SK-N-SH (cell line): ENCODE data around the gene RNLS. TPM values are rescaled to one million over a fixed set of nuclear protein-coding genes. Genes with fewer than 3 reads are reported as not detected.

ENCODE experiments used
- CTCF ChIA-PET: fragments of 300-600, 350-600 bp; formaldehyde crosslinking; extraction: SDS; loops from one replicate; lab custom pipeline; 2021; lab: Yijun Ruan, JAX
- POLR2A ChIA-PET: fragments of 350-600 bp; sonication (Branson Sonifier 250); formaldehyde crosslinking; extraction: SDS; loops from one replicate; lab custom pipeline; 2020; ENCODE audit warnings: antibody characterized with exemption, inconsistent platforms; lab: Yijun Ruan, JAX
- DNase-seq: peaks from one replicate; pipeline ENCODE4 v3.0.0; 2012
- H2AFZ ChIP-seq: fragments of 200-600 bp; sonication (generic); 2 replicates; pipeline ENCODE4 v1.8.1; 2016; ENCODE audit warnings: antibody characterized with exemption, mild to moderate bottlenecking, low read depth
- H3F3A ChIP-seq: fragments of 200-600 bp; sonication (generic); replicated peaks from 2 replicates; pipeline ENCODE3; 2016; ENCODE audit warnings: antibody characterized with exemption, mild to moderate bottlenecking; ENCODE audit not compliant: insufficient read depth
- H3K27ac ChIP-seq, 2 experiments: fragments of 200-500 bp in 1 of 2; fragments of 200-600 bp in 1 of 2; sonication (Bioruptor generic) in 1 of 2; sonication (generic), shearing (Covaris generic) in 1 of 2; 2 replicates each; pipeline versions ENCODE4 v1.5.1 to v1.6.1; 2014 to 2016; ENCODE audit warnings: low read depth in 2 of 2, inconsistent platforms in 1 of 2, low read length in 1 of 2, mild to moderate bottlenecking in 1 of 2, mixed read lengths in 1 of 2
- H3K27me3 ChIP-seq: fragments of 200-600 bp; sonication (generic), shearing (Covaris generic); 2 replicates; pipeline ENCODE4 v1.6.1; 2016; ENCODE audit warnings: mixed run types; ENCODE audit not compliant: insufficient read depth
- H3K36me3 ChIP-seq, 2 experiments: fragments of 200-500 bp in 1 of 2; fragments of 200-600 bp in 1 of 2; sonication (Bioruptor generic) in 1 of 2; sonication (generic) in 1 of 2; replicated peaks in 1 of 2; 2 replicates each; pipeline versions ENCODE3 to v1.5.1; 2014 to 2016; ENCODE audit warnings: low read length in 1 of 2, mild to moderate bottlenecking in 1 of 2; ENCODE audit not compliant: insufficient read depth in 2 of 2, control insufficient read depth in 1 of 2
- H3K4me1 ChIP-seq, 2 experiments: fragments of 200-500 bp in 1 of 2; fragments of 200-600 bp in 1 of 2; sonication (Bioruptor generic) in 1 of 2; sonication (generic), shearing (Covaris generic) in 1 of 2; 2 replicates each; pipeline versions ENCODE4 v1.5.1 to v1.6.1; 2014 to 2016; ENCODE audit warnings: low read depth in 1 of 2, low read length in 1 of 2, mixed run types in 1 of 2; ENCODE audit not compliant: insufficient read depth in 2 of 2, control insufficient read depth in 1 of 2
- H3K4me2 ChIP-seq: fragments of 200-600 bp; sonication (generic), shearing (Covaris generic); 2 replicates; pipeline ENCODE4 v1.6.1; 2017; ENCODE audit warnings: mixed run types
- H3K4me3 ChIP-seq, 2 experiments: fragments of 200-500 bp in 1 of 2; fragments of 200-600 bp in 1 of 2; sonication (Bioruptor generic) in 1 of 2; sonication (generic), shearing (Covaris generic) in 1 of 2; 2 replicates each; pipeline versions ENCODE4 v1.5.1 to v1.8.1; 2014 to 2016; ENCODE audit warnings: low read depth in 2 of 2, inconsistent platforms in 1 of 2, low read length in 1 of 2, mild to moderate bottlenecking in 1 of 2, mixed read lengths in 1 of 2, moderate library complexity in 1 of 2
- H3K79me2 ChIP-seq: fragments of 200-600 bp; sonication (generic); 2 replicates; pipeline ENCODE4 v1.8.1; 2017; ENCODE audit warnings: mild to moderate bottlenecking; ENCODE audit not compliant: insufficient read depth
- H3K9ac ChIP-seq: fragments of 200-600 bp; sonication (generic); 2 replicates; pipeline ENCODE4 v1.6.1; 2017; ENCODE audit warnings: mixed run types
- H3K9me2 ChIP-seq: fragments of 200-600 bp; sonication (generic); 2 replicates; pipeline ENCODE4 v1.6.1; 2017; ENCODE audit warnings: mixed run types
- H3K9me3 ChIP-seq: fragments of 200-600 bp; sonication (generic); 2 replicates; pipeline ENCODE4 v1.6.1; 2017; ENCODE audit warnings: mixed run types, mild to moderate bottlenecking, moderate library complexity
- H4K20me1 ChIP-seq: fragments of 200-600 bp; sonication (generic); 2 replicates; pipeline ENCODE4 v1.6.1; 2017; ENCODE audit warnings: mild to moderate bottlenecking, mixed run types; ENCODE audit not compliant: insufficient read depth
- ELF1 ChIP-seq: IDR thresholded peaks from 2 replicates; pipeline ENCODE4 v1.4.0; 2012
- EZH2phosphoT487 ChIP-seq: fragments of 200-600 bp; sonication (generic); IDR thresholded peaks from 2 replicates; pipeline ENCODE4 v1.6.1; 2017; ENCODE audit warnings: low read depth, mixed run types, mild to moderate bottlenecking, antibody characterized with exemption, moderate library complexity, borderline replicate concordance
- FOSL2 ChIP-seq: IDR thresholded peaks from 2 replicates; pipeline ENCODE4 v1.4.0; 2012; ENCODE audit warnings: low read depth, mild to moderate bottlenecking, moderate library complexity, borderline replicate concordance
- GABPA ChIP-seq: IDR thresholded peaks from 2 replicates; pipeline ENCODE4 v1.4.0; 2012; ENCODE audit warnings: low read depth, mild to moderate bottlenecking
- GATA2 ChIP-seq: sonication (generic); formaldehyde crosslinking; IDR thresholded peaks from 2 replicates; pipeline ENCODE4 v1.5.0; 2020; ENCODE audit warnings: mild to moderate bottlenecking, missing genetic modification reagents
- NFIC ChIP-seq: IDR thresholded peaks from 2 replicates; pipeline ENCODE4 v1.4.0; 2012; ENCODE audit warnings: borderline replicate concordance
- POLR2AphosphoS5 ChIP-seq: IDR thresholded peaks from 2 replicates; pipeline ENCODE4 v1.6.1; 2012; ENCODE audit warnings: low read depth, low read length
- RAD21 ChIP-seq: IDR thresholded peaks from 2 replicates; pipeline ENCODE4 v1.6.1; 2012; ENCODE audit warnings: mild to moderate bottlenecking, low read length
- RCOR1 ChIP-seq: fragments of 150-350 bp; IDR thresholded peaks from 2 replicates; pipeline ENCODE4 v1.6.1; 2017; ENCODE audit warnings: antibody characterized with exemption, low read length
- RFX5 ChIP-seq: IDR thresholded peaks from 2 replicates; pipeline ENCODE4 v1.6.1; 2012; ENCODE audit warnings: mild to moderate bottlenecking, improper control_type of control experiment, low read length
- SIN3A ChIP-seq: IDR thresholded peaks from 2 replicates; pipeline ENCODE4 v1.6.1; 2012; ENCODE audit warnings: low read depth, mild to moderate bottlenecking, low read length, moderate library complexity, borderline replicate concordance
- SMC3 ChIP-seq: IDR thresholded peaks from 2 replicates; pipeline ENCODE4 v1.6.1; 2012; ENCODE audit warnings: low read depth, low read length, improper control_type of control experiment
- WGBS: methylation state at CpG from one replicate; pipeline ENCODE4 v1.1.6; 2017; ENCODE audit warnings: low lambda C conversion rate; 5-methylcytosine and 5-hydroxymethylcytosine counted together
- polyA plus RNA-seq, 3 experiments: library from polyadenylated mRNA; depleted of rRNA; stranded (reverse); fragments of >200 nt; gene quantifications; 2 replicates each; pipeline ENCODE4 v1.2.3, GENCODE V29; 2012
- TF ChIP-seq, protein P1 (sequence below): fragments of 150-350 bp; IDR thresholded peaks from 2 replicates; pipeline ENCODE4 v1.6.1; 2016; ENCODE audit warnings: mild to moderate bottlenecking, low read depth, low read length
- TF ChIP-seq, protein P2 (sequence below): fragments of 150-350 bp; IDR thresholded peaks from 2 replicates; pipeline ENCODE4 v1.6.1; 2017; ENCODE audit warnings: antibody characterized with exemption, low read length, low read depth, borderline replicate concordance

Gene RNLS
- polyA plus RNA-seq, 1 of the 3 experiments (the other 2 are of a cell fraction): not detected

DNA sequence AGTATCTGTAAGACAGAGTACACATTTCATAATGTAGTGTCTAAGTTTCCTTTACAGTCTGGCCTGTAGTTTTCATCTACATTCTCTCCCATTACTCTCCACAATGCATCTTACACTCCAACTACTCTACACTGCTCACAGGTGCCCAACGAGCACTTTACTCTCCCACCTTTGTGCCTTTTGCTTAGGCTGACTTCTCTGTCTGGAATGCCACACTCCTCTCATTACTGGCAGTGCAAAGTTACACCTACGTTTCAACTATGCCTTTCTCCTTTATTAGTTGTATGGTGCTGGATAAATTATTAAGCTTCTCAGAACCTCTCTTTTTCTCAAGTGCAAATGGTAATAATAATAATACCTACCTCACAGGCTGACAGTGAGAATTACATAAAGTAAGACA lies 70.5 kb downstream of the RNLS start:
- ChIA-PET POLR2A (no interaction called here), CTCF (no interaction called here)
- H3K9ac ChIP-seq: no peak overlapping the region
- H2AFZ ChIP-seq: no peak overlapping the region
- no peak overlapping the region for H3K4me3 ChIP-seq
- H3F3A ChIP-seq: no peaks in the 10 kb centered on the region
- H3K4me2 ChIP-seq: no peak overlapping the region
- no peaks in the 10 kb centered on the region for H3K9me3 ChIP-seq
- 64% methylated on average over 2 of the region's 2 CpGs for WGBS
- no peak for DNase-seq
- no peaks in the 10 kb centered on the region for H3K36me3 ChIP-seq
- H3K27me3 ChIP-seq: no peaks in the 10 kb centered on the region
- H3K27ac ChIP-seq: no peak overlapping the region
- H3K9me2 ChIP-seq: no peaks in the 10 kb centered on the region
- H3K4me1 ChIP-seq: no peaks in the 10 kb centered on the region; a peak in 1 of 4 replicates
- no peaks in the 10 kb centered on the region for H4K20me1 ChIP-seq
- no peaks in the 10 kb centered on the region for H3K79me2 ChIP-seq
- TF ChIP-seq POLR2AphosphoS5: no peak
- TF ChIP-seq, all 33 proteins: peak for 0

DNA sequence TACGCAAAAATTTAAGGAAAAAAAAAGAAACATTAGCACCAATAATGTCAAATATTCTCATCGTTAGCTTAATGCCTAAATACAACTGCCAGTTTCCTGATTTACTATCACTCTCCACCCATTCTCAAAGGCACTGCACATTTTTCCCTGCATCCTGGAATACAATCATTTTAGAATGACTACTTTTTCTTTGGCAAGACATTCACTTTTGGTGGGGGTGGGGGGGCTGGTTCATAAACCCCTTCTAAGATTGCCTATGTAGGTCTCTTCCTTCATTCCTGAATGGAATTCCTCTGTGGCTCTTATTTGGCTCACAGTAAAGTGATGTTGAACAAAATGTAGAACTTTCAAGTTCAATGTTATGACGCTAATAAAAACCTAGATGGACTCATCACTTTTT lies 74.3 kb downstream of the RNLS start:
- H2AFZ ChIP-seq: no peak overlapping the region
- H3K4me3 ChIP-seq: no peak overlapping the region
- no peaks in the 10 kb centered on the region for H3K36me3 ChIP-seq
- H3K27me3 ChIP-seq: no peaks in the 10 kb centered on the region
- no peak for TF ChIP-seq ELF1
- TF ChIP-seq, all 33 proteins: peak for 0
- ChIA-PET POLR2A (no interaction called here), CTCF (interaction anchor here (1.0 kb wide), 1 partner anchor 44 kb away, joined by 3 read pairs; no protein-coding TSS in a partner anchor)
- Histone ChIP-seq H3K4me2 (no peak overlapping the region), H4K20me1 (no peaks in the 10 kb centered on the region), H3K9me3 (no peaks in the 10 kb centered on the region), H3K9me2 (no peaks in the 10 kb centered on the region), H3K4me1 (no peaks in the 10 kb centered on the region; a peak in 1 of 4 replicates), H3F3A (no peaks in the 10 kb centered on the region), H3K9ac (no peak overlapping the region), H3K27ac (no peak overlapping the region), H3K79me2 (no peaks in the 10 kb centered on the region)
- DNase-seq: no peak
- 85% methylated on average over 3 of the region's 3 CpGs for WGBS

DNA sequence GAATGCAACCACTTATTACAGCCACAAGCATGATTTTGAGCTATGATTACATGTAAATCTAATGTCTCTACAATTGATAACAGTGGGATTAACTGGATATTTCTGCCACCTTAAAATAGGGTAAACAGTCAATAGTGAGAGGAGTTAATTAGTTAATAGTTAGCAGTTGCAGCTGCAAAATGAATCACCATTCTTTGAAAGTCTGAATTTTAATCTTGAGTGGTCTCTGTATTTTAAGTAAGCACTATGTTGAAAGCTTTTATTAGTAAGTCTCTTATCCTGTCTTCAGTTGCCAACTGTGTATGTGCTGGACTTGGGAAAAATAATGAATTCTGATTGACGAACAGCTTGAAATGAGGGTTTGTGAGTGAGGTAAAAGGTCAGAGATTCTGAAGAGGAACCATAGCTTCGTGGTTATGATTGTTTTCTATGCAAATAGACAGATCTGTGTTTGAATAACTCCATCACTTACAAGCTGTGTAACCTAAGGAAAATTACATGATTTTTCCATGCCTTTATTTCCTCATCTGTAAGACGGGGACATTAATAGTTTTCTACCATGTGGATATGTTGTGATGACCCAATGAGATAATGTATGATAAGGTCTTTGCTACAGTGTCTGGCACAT lies 75.2 kb downstream of the RNLS start:
- H3K36me3 ChIP-seq: no peaks in the 10 kb centered on the region
- no peak overlapping the region for H3K4me3 ChIP-seq
- no peak for TF ChIP-seq RCOR1
- TF ChIP-seq FOSL2: no peak
- TF ChIP-seq SIN3A: no peak
- TF ChIP-seq SMC3: no peak
- TF ChIP-seq RFX5: no peak
- TF ChIP-seq, protein P1, sequence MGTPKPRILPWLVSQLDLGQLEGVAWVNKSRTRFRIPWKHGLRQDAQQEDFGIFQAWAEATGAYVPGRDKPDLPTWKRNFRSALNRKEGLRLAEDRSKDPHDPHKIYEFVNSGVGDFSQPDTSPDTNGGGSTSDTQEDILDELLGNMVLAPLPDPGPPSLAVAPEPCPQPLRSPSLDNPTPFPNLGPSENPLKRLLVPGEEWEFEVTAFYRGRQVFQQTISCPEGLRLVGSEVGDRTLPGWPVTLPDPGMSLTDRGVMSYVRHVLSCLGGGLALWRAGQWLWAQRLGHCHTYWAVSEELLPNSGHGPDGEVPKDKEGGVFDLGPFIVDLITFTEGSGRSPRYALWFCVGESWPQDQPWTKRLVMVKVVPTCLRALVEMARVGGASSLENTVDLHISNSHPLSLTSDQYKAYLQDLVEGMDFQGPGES: no peak
- no peak for TF ChIP-seq ELF1
- no peak for TF ChIP-seq GABPA
- TF ChIP-seq GATA2 (CRISPR knock-in tag): no peak
- TF ChIP-seq RAD21: no peak
- TF ChIP-seq NFIC: no peak
- no peak for TF ChIP-seq EZH2phosphoT487
- TF ChIP-seq, protein P2, sequence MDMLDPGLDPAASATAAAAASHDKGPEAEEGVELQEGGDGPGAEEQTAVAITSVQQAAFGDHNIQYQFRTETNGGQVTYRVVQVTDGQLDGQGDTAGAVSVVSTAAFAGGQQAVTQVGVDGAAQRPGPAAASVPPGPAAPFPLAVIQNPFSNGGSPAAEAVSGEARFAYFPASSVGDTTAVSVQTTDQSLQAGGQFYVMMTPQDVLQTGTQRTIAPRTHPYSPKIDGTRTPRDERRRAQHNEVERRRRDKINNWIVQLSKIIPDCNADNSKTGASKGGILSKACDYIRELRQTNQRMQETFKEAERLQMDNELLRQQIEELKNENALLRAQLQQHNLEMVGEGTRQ: no peak
- DNase-seq: no peak
- H3K79me2 ChIP-seq: no peaks in the 10 kb centered on the region
- H3F3A ChIP-seq: no peaks in the 10 kb centered on the region
- no peak overlapping the region for H2AFZ ChIP-seq
- no peak overlapping the region for H3K27ac ChIP-seq
- WGBS: 66% methylated on average over 3 of the region's 3 CpGs
- no peaks in the 10 kb centered on the region for H4K20me1 ChIP-seq
- no peaks in the 10 kb centered on the region for H3K9me2 ChIP-seq
- no peaks in the 10 kb centered on the region; a peak in 1 of 4 replicates for H3K4me1 ChIP-seq
- no peaks in the 10 kb centered on the region for H3K9me3 ChIP-seq
- H3K27me3 ChIP-seq: no peaks in the 10 kb centered on the region
- ChIA-PET CTCF (interaction anchor here (0.8 to 1.2 kb wide), 5 partner anchors 11 to 130 kb away, joined by 3 read pairs; no protein-coding TSS in a partner anchor), POLR2A (no interaction called here)
- no peak overlapping the region for H3K9ac ChIP-seq
- H3K4me2 ChIP-seq: no peak overlapping the region
